Kidney (tissue), 14 donors: ENCODE measurements around the gene KCNK1. TPM values are rescaled to one million over a fixed set of nuclear protein-coding genes. Genes with fewer than 3 reads are reported as not detected.

Source experiments
- DNase-seq, 5 donors: peaks; one replicate each; pipeline ENCODE4 v3.0.0-alpha.2; 2013 to 2020
- FAIRE-seq: peaks from 2 replicates; lab custom pipeline; 2012; peaks lifted over from hg19 to GRCh38; lab: Jason Lieb, UNC
- H3K27ac ChIP-seq, 2 donors: one replicate each; pipeline ENCODE4 v1.7.0; 2013; ENCODE audit warnings: low read depth in 2 of 2, low read length in 2 of 2, inconsistent platforms in 1 of 2
- H3K27me3 ChIP-seq: one replicate; pipeline ENCODE4 v1.7.1; 2013; ENCODE audit warnings: low read length, inconsistent platforms; ENCODE audit not compliant: control insufficient read depth, insufficient read depth
- H3K36me3 ChIP-seq, 3 donors: one replicate each; pipeline versions ENCODE4 v1.7.0 to v1.7.1; 2013; ENCODE audit warnings: low read length in 3 of 3, control low read depth in 1 of 3, inconsistent platforms in 1 of 3; ENCODE audit not compliant: insufficient read depth in 3 of 3, control insufficient read depth in 2 of 3
- H3K4me1 ChIP-seq, 3 donors: one replicate each; pipeline versions ENCODE4 v1.7.0 to v1.7.1; 2013; ENCODE audit warnings: low read length in 3 of 3, inconsistent platforms in 1 of 3, low read depth in 1 of 3; ENCODE audit not compliant: control insufficient read depth in 2 of 3, insufficient read depth in 2 of 3
- H3K4me3 ChIP-seq, 3 donors: one replicate each; pipeline versions ENCODE4 v1.7.0 to v1.8.1; 2013; ENCODE audit warnings: low read length in 3 of 3, control low read depth in 1 of 3, inconsistent platforms in 1 of 3
- H3K9ac ChIP-seq, 3 donors: one replicate each; pipeline versions ENCODE4 v1.7.0 to v1.7.1; 2013; ENCODE audit warnings: low read length in 3 of 3, control low read depth in 1 of 3, inconsistent platforms in 1 of 3
- H3K9me3 ChIP-seq, 3 donors: one replicate each; pipeline versions ENCODE4 v1.7.0 to v1.7.1; 2013; ENCODE audit warnings: low read length in 3 of 3, control low read depth in 1 of 3, inconsistent platforms in 1 of 3; ENCODE audit not compliant: control insufficient read depth in 2 of 3, insufficient read depth in 1 of 3
- intact Hi-C: fragments of 100-400 bp; cut with DNase I; formaldehyde crosslinking; loops from one replicate; pipeline ENCODE4 v1.11.1; 2022
- polyA plus RNA-seq: library from polyadenylated mRNA; stranded (reverse); fragments of 350-450 nt; fragmentation: Illumina TruSeq; extraction: RNeasy Lipid Tissue Mini Kit (QIAGEN cat#74804); gene quantifications from one replicate; pipeline ENCODE4 v1.2.3, GENCODE V29; 2014; ENCODE audit warnings: low read depth, low replicate concordance; ENCODE audit not compliant: insufficient read depth
- total RNA-seq: library from RNA; stranded (reverse); fragmentation: NEBNext Ultra II Directional; extraction: Animal tissue kit (Norgen Biotek cat#: 25700); gene quantifications from one replicate; pipeline ENCODE4 v1.2.1, GENCODE V29; 2021
- TF ChIP-seq, protein P1 (sequence below): IDR thresholded peaks from 3 replicates; pipeline ENCODE4 v1.5.1; 2012; ENCODE audit warnings: mild to moderate bottlenecking, moderate library complexity, borderline replicate concordance; ENCODE audit not compliant: insufficient read depth; ENCODE audit errors: extremely low read depth
- donor health status: control.
- donor health status: control.
- donor health status: control.
- donor health status: control.
- donor health status: control.
- donor health status: DM: yes; HTN: yes; CAD: no.
- donor health status: Normal renal cell carcinoma (clear cell type).

The KCNK1 gene
- total and polyA plus RNA-seq, 2 donors from 2014 or later = 10.0 to 10.7 TPM

DNA sequence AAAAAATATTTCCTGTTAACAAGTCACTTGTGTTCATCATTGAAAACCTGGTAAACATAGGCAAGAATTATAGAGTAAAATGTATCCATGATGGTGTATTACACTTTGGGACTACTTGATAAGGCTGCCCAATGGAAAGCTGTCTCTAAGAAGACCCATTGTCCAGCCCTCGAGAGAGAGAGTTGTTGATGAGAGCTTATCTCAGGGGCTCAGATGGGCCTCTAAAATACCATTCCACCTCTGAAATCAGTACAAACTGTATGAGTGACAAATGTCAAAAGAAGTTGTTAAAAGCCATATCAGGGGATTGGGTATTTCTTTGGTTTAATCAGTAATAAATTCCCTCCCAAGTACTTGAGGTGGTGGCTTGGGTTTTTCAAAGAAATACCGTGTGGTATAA, 96.1 kb downstream of the KCNK1 start:
- Histone ChIP-seq H3K36me3 (no peaks in the 10 kb centered on the region), H3K27me3 (no peaks in the 10 kb centered on the region), H3K4me3 (no peak overlapping the region), H3K9ac (no peak overlapping the region), H3K9me3 (no peaks in the 10 kb centered on the region), H3K27ac (no peak overlapping the region), H3K4me1 (peaks cover 0 to 2% (median 0%) of the 10 kb centered on the region in 3 donors)
- TF ChIP-seq, protein P1, sequence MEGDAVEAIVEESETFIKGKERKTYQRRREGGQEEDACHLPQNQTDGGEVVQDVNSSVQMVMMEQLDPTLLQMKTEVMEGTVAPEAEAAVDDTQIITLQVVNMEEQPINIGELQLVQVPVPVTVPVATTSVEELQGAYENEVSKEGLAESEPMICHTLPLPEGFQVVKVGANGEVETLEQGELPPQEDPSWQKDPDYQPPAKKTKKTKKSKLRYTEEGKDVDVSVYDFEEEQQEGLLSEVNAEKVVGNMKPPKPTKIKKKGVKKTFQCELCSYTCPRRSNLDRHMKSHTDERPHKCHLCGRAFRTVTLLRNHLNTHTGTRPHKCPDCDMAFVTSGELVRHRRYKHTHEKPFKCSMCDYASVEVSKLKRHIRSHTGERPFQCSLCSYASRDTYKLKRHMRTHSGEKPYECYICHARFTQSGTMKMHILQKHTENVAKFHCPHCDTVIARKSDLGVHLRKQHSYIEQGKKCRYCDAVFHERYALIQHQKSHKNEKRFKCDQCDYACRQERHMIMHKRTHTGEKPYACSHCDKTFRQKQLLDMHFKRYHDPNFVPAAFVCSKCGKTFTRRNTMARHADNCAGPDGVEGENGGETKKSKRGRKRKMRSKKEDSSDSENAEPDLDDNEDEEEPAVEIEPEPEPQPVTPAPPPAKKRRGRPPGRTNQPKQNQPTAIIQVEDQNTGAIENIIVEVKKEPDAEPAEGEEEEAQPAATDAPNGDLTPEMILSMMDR = no peak
- DNase-seq (no peak), FAIRE-seq (no peak)
- intact Hi-C loops = no loop called here

DNA sequence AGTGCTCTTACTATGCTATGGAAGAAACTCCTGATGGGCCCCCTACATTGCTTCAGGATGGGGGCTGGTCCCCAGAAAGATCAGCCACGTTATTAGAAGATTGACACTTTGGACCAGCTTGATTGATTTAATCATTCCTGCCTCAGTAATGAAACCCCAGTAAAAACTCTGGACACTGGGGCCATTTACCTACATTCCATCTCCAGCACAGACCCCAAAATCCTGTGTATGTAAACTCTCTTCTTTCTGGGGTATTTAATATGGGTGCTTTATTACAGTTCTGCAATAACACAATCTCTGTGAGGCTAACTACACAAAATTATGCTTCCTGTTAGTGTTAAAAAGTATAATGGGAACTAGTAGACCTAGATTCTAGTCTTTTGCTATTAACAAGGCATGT, 96.6 kb downstream of the KCNK1 start:
- no peak for FAIRE-seq
- intact Hi-C loops = no loop called here

DNA sequence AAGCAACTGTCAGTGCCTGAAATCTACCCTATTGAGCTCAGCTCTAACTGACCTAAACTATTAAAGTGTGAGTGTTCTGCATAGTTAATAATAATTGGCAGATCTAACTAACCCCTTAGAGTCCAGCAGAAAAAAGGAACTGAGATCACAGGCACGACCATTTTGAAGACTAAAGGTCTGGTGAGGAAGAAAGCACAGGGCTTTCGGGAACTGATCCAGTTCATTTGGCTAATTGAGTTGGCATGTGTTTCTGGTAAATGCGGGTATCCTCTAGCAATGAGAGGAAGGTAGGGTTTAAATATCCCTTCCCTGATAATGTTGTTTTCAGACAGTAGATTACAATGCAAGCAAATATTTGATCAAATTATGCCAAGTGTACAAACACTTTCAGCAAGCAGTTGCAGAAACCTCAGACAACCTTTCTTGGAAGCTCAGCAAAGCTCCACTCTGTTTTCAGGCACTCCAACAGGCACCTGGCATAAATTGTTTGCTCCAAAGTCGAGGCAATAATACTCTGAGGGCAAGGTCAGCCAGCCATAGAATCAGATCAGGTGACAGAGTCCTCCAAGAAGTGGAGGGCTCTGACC, 100.8 kb downstream of the KCNK1 start:
- Histone ChIP-seq H3K4me1 (peaks cover 0 to 2% (median 0%) of the 10 kb centered on the region in 3 donors), H3K27me3 (no peaks in the 10 kb centered on the region), H3K4me3 (no peak overlapping the region), H3K9ac (no peak overlapping the region), H3K27ac (peak overlapping the region in 1 of 2 donors; percentile 26), H3K9me3 (peaks cover 0 to 5% (median 0%) of the 10 kb centered on the region in 3 donors), H3K36me3 (no peaks in the 10 kb centered on the region)
- DNase-seq = no peak
- no peak for FAIRE-seq
- TF ChIP-seq, protein P1 = no peak
- intact Hi-C loops = no loop called here

More for the DNA sequence above, 96.6 kb downstream of the KCNK1 start:
- no peak for DNase-seq
- Histone ChIP-seq H3K27ac (no peak overlapping the region), H3K9ac (no peak overlapping the region), H3K36me3 (no peaks in the 10 kb centered on the region), H3K4me3 (no peak overlapping the region), H3K4me1 (peaks cover 0 to 2% (median 0%) of the 10 kb centered on the region in 3 donors), H3K27me3 (no peaks in the 10 kb centered on the region), H3K9me3 (no peaks in the 10 kb centered on the region)
- TF ChIP-seq, protein P1 = no peak
